DOHH2 (cell line): ENCODE measurements around the gene DYNC1I1.

Experiments used
- H3F3A ChIP-seq: fragments of 200-600 bp; sonication (generic), shearing (Covaris generic); 2 replicates; pipeline ENCODE4 v1.6.0; 2016; ENCODE audit warnings: antibody characterized with exemption, mild to moderate bottlenecking; ENCODE audit not compliant: control insufficient read depth, insufficient read depth
- H3K27ac ChIP-seq: fragments of 200-600 bp; sonication (generic); 2 replicates; pipeline ENCODE4 v1.5.1; 2014; ENCODE audit warnings: low read depth, mild to moderate bottlenecking, low read length, moderate library complexity
- H3K27me3 ChIP-seq: fragments of 200-600 bp; sonication (generic); 2 replicates; pipeline ENCODE4 v1.6.1; 2014; ENCODE audit warnings: mild to moderate bottlenecking, low read length, mixed read lengths; ENCODE audit not compliant: control insufficient read depth
- H3K36me3 ChIP-seq: fragments of 200-600 bp; sonication (generic); 2 replicates; pipeline ENCODE4 v1.6.1; 2014; ENCODE audit warnings: mild to moderate bottlenecking, low read length, moderate library complexity, mixed read lengths; ENCODE audit not compliant: control insufficient read depth
- H3K4me1 ChIP-seq: fragments of 200-600 bp; sonication (generic); 2 replicates; pipeline ENCODE4 v1.6.1; 2014; ENCODE audit warnings: mild to moderate bottlenecking, low read length, mixed read lengths; ENCODE audit not compliant: control insufficient read depth
- H3K4me2 ChIP-seq: fragments of 200-600 bp; sonication (generic); 2 replicates; pipeline ENCODE4 v1.6.0; 2014; ENCODE audit warnings: mild to moderate bottlenecking, low read length, moderate library complexity
- H3K4me3 ChIP-seq: fragments of 200-600 bp; sonication (generic); 2 replicates; pipeline ENCODE4 v1.5.1; 2014; ENCODE audit warnings: mild to moderate bottlenecking, low read length, mixed read lengths
- H3K79me2 ChIP-seq: fragments of 200-600 bp; sonication (generic); 2 replicates; pipeline ENCODE4 v1.6.1; 2014; ENCODE audit warnings: mild to moderate bottlenecking, low read length, mixed read lengths; ENCODE audit not compliant: control insufficient read depth
- H3K9me2 ChIP-seq: fragments of 200-600 bp; sonication (generic); replicated peaks from 2 replicates; pipeline ENCODE4 v1.6.1; 2014; ENCODE audit warnings: mild to moderate bottlenecking, low read length, mixed read lengths; ENCODE audit not compliant: control insufficient read depth
- H3K9me3 ChIP-seq: fragments of 200-600 bp; sonication (generic); 2 replicates; pipeline ENCODE4 v1.6.1; 2014; ENCODE audit warnings: antibody characterized with exemption, low read length, mixed read lengths; ENCODE audit not compliant: control insufficient read depth, insufficient read depth
- H4K20me1 ChIP-seq: fragments of 200-600 bp; sonication (generic); 2 replicates; pipeline ENCODE4 v1.6.0; 2014; ENCODE audit warnings: low read depth, mild to moderate bottlenecking, antibody characterized with exemption, low read length, moderate library complexity; ENCODE audit not compliant: control insufficient read depth, insufficient read depth
- CTCF ChIP-seq: fragments of 200-600 bp; sonication (generic); IDR thresholded peaks from one replicate; pipeline ENCODE4 v1.5.1; 2014; ENCODE audit warnings: antibody characterized with exemption, mild to moderate bottlenecking, low read depth, low read length; ENCODE audit not compliant: poor library complexity, severe bottlenecking
- EZH2phosphoT487 ChIP-seq: fragments of 200-600 bp; sonication (generic); IDR thresholded peaks from 2 replicates; pipeline ENCODE4 v1.6.1; 2017; ENCODE audit warnings: borderline replicate concordance, mild to moderate bottlenecking, antibody characterized with exemption, low read length, moderate library complexity, mixed read lengths

Gene DYNC1I1

DNA sequence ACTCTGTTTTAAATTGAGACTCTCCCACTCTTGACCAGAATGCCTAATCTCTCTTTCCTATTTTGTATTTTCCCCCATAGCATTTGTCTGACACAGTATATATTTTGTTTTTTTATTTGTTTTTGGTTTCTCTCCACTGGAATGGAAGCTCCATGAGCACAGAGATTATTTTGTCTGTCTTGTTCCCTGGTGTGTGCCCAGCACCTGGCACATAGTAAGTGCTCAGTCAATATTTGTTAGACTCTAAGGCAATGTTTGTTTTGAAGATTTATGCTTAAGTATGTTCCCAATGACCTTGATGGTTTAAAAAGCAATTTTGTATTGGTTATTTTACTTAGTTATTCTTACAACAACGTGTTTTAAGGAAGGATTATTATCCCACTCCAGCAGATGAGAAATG, 201.8 kb downstream of the DYNC1I1 start:
- Histone ChIP-seq H3K36me3 (no peaks in the 10 kb centered on the region), H4K20me1 (no peaks in the 10 kb centered on the region), H3F3A (no peaks in the 10 kb centered on the region), H3K4me1 (no peaks in the 10 kb centered on the region), H3K79me2 (no peaks in the 10 kb centered on the region), H3K27ac (no peak overlapping the region), H3K9me2 (no peaks in the 10 kb centered on the region), H3K4me3 (no peak overlapping the region), H3K27me3 (no peaks in the 10 kb centered on the region), H3K9me3 (no peaks in the 10 kb centered on the region), H3K4me2 (no peak overlapping the region)
- TF ChIP-seq EZH2phosphoT487 (no peak), CTCF (no peak)

DNA sequence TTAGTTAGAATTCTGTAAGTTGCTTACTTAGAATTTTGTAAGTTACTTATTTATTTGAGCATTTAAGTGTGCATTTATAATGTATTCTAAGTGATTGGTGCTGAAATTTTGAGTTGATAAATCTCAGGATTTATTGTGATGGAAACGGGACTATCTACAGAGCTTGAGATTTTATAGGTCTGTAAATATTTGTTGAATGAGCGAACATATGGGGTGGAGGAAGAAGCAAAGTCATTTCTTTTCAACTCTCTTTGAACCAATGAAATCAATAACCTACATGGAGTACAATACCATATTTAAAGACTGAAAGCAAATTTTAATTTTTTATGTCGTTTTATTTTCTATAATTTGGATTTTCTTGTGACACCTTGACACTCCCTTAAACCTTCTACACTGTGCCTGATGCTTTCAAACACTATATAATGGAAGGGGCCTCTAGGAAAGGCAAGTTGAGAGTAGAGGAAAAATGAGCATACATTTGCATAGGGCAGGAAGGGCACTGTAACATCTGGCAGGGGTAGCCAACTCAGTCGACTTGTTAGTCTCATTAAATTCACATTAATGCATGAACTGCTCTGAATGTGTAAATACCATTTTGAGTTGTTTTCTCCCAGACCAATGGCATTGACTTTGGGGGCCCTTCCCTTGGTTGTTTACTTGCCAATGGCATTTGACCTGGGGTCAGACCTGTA, 204.2 kb downstream of the DYNC1I1 start:
- H3K9me3 ChIP-seq = no peaks in the 10 kb centered on the region
- H3K9me2 ChIP-seq = no peaks in the 10 kb centered on the region
- H4K20me1 ChIP-seq = no peaks in the 10 kb centered on the region
- H3K27me3 ChIP-seq = no peaks in the 10 kb centered on the region
- no peaks in the 10 kb centered on the region for H3K79me2 ChIP-seq
- no peaks in the 10 kb centered on the region for H3F3A ChIP-seq
- H3K36me3 ChIP-seq = no peaks in the 10 kb centered on the region
- H3K27ac ChIP-seq = no peak overlapping the region
- no peak overlapping the region for H3K4me3 ChIP-seq
- H3K4me2 ChIP-seq = no peak overlapping the region
- TF ChIP-seq EZH2phosphoT487 = no peak
- TF ChIP-seq CTCF = no peak
- no peaks in the 10 kb centered on the region for H3K4me1 ChIP-seq

GRCh38 chr7:95977994-95978393, 205.6 kb downstream of the DYNC1I1 start:
- H3K9me3 ChIP-seq = no peaks in the 10 kb centered on the region

More at GRCh38 chr7:95977994-95978393, 205.6 kb downstream of the DYNC1I1 start:
- no peaks in the 10 kb centered on the region for H3K27me3 ChIP-seq
- H3F3A ChIP-seq = no peaks in the 10 kb centered on the region
- H3K27ac ChIP-seq = no peak overlapping the region
- no peaks in the 10 kb centered on the region for H3K4me1 ChIP-seq
- TF ChIP-seq CTCF = no peak
- TF ChIP-seq EZH2phosphoT487 = no peak
- H3K79me2 ChIP-seq = no peaks in the 10 kb centered on the region
- no peaks in the 10 kb centered on the region for H3K9me2 ChIP-seq
- H3K4me2 ChIP-seq = no peak overlapping the region
- no peaks in the 10 kb centered on the region for H3K36me3 ChIP-seq
- H3K4me3 ChIP-seq = no peak overlapping the region
- no peaks in the 10 kb centered on the region for H4K20me1 ChIP-seq
